Central memory CD8-positive, alpha-beta T cell (primary cell): Measurements from ENCODE around the gene ZNF516.
"Not testable (repeated sequence)": the region's sequence is repeated elsewhere in the genome, so short reads cannot be mapped to it uniquely, and the experiment has no call there.

Experiments used
- ATAC-seq: fragments of 150-1000 bp; cut with Tn5 transposase; replicated peaks from 2 replicates; pipeline ENCODE4 v1.10.0; 2022; ENCODE audit warnings: mild to moderate bottlenecking, moderate FRiP score, moderate number of reproducible peaks; ENCODE audit not compliant: poor library complexity, severe bottlenecking; ENCODE audit errors: extremely low read depth
- DNase-seq, 2 donors: peaks; one replicate each; pipeline ENCODE4 v3.0.0; 2021; ENCODE audit warnings: low spot score in 2 of 2
- H3K27ac Mint-ChIP-seq: one replicate; pipeline ENCODE4 v1.8.0; 2022; ENCODE audit warnings: low read depth, mild to moderate bottlenecking, moderate library complexity, mixed read lengths
- H3K27me3 Mint-ChIP-seq: one replicate; pipeline ENCODE4 v1.8.0; 2022; ENCODE audit warnings: mixed read lengths
- H3K36me3 Mint-ChIP-seq: one replicate; pipeline ENCODE4 v1.8.0; 2022; ENCODE audit warnings: mild to moderate bottlenecking, moderate library complexity, mixed read lengths; ENCODE audit not compliant: insufficient read depth
- H3K4me1 Mint-ChIP-seq: one replicate; pipeline ENCODE4 v1.8.0; 2022; ENCODE audit warnings: mixed read lengths
- H3K4me3 Mint-ChIP-seq: one replicate; pipeline ENCODE4 v1.8.0; 2022; ENCODE audit warnings: mild to moderate bottlenecking, moderate library complexity, mixed read lengths
- H3K9me3 Mint-ChIP-seq: one replicate; pipeline ENCODE4 v1.8.0; 2022; ENCODE audit warnings: mixed read lengths

ZNF516 gene

DNA sequence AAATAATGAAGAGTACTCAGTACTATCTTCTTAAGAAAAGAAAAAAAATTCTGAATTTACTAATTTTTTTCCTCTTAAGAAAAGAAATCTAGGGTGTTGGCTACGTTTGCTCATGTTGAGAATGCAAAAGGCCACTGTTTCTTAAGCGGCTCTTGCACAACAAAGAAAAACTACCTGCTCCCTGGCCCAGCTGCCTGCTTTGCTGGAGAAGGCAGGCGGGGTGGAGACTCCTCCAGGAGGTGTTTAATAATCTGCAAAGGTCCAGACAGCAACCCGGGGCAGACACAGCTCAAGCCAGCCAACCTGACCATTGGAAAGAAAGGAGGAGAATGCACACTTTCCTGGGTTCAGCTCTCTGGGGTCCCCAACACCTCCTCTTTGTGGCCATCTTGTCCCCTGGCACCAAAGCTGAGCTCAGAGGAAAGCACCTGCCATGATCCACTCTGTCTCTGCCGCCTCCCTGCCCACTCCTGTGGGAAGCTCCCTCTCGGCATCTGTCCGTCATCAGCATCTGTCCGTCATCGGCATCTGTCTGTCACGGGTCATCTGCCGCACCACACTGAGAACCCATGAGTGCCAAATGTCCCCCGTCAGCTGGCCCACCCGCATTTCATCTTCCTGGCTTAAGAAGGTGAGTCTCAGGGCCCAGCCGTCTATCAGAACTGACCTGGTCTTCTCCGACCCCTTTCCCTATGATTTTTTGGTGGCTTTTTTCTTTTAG, 11.9 kb downstream of the ZNF516 start:
- no peak overlapping the region for H3K27ac Mint-ChIP-seq
- H3K9me3 Mint-ChIP-seq = no peaks in the 10 kb centered on the region
- H3K4me3 Mint-ChIP-seq = no peak overlapping the region
- H3K27me3 Mint-ChIP-seq = peaks cover 63% of the 10 kb centered on the region
- ATAC-seq = no peak
- DNase-seq = no peak
- no peaks in the 10 kb centered on the region for H3K4me1 Mint-ChIP-seq
- peaks cover 2% of the 10 kb centered on the region for H3K36me3 Mint-ChIP-seq

DNA sequence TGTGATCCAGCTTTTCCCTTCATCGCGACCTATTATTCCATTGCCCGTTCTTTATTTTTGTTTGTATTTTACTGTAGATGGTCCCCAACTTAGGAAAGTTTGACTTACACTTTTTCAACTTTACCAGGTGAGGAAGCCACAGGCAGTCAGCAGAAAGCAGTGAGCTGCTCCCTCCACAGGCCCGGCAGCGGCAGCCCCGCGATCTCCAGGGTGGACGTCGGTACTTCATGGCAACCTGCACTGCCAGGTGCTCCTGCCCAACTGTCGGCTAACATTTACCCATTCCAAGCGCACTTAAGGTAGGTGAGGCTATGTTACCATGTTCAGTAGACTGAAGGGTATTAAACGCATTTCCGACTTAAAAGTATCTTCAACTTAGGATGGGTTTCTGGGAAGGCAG, 12.8 kb downstream of the ZNF516 start:
- Mint-ChIP-seq H3K4me1 (no peaks in the 10 kb centered on the region), H3K27ac (no peak overlapping the region), H3K4me3 (no peak overlapping the region), H3K9me3 (no peaks in the 10 kb centered on the region), H3K36me3 (peaks cover 2% of the 10 kb centered on the region), H3K27me3 (peaks cover 61% of the 10 kb centered on the region)
- ATAC-seq (no peak), DNase-seq (no peak)

DNA sequence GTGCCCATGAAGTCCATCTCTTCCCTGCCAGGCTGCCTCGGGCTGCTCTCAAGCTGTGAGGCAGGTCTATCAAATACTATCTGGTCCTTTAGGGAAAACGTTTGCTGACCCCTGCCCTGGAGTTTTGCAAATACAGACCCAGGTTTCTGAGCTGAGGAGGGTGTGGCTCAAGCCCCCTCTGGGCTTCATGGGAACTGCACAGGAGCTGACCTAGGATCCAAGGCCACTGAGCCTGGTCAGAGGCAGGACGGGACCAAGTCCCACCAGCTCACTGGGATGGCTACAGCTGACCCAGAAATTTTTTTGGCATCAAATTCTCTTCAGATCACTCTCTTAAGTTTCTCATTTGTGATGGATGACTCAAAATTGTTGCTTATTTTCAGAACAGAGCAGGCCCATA, 14.1 kb downstream of the ZNF516 start:
- Mint-ChIP-seq H3K4me3 (no peak overlapping the region), H3K36me3 (no peaks in the 10 kb centered on the region), H3K4me1 (no peaks in the 10 kb centered on the region), H3K27me3 (peaks cover 55% of the 10 kb centered on the region), H3K27ac (no peak overlapping the region), H3K9me3 (no peaks in the 10 kb centered on the region)
- DNase-seq = no peak
- ATAC-seq = no peak

DNA sequence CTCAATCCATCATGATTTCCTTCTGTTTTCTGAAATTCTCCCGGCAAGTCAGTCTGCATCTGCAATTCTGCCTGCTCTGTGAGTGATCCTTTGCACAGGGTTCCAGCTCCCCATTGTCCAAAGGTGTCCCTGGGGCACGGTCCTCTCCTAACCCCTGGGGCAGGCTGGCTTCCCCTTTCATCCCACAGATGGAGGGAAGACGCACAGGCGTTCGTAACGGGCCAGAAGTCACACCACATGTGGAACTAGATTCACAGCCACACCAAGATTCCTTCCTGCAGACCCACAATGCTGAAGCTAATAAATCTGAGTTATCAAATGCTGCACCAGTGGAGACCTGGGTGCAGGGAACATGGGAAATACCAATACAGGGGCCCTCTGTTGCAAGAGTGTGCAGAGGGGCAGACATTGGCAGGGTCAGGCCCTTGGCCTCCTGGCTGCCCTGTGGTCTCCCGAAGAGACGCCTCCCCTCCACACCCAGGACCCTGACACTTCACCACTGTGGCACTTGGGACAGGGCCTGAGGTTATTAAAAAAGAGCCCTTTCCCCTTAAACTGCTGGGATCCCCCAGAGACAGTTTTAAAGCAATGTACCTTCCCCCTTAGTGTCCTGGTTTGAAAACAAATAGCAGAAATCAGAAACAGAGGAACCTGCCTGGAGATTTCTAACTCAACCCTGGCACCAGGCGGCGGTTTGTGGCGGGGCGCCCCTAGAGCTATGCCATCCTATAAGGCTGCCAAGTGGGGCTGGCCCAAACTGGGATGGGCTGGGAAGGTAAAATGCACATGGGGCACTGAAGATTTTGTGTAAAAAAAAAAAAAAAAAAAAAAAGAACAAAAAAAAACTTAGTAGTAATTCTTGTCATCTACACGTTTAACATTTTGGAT, 15.4 kb downstream of the ZNF516 start:
- ATAC-seq = no peak
- no peaks in the 10 kb centered on the region for H3K9me3 Mint-ChIP-seq
- DNase-seq = no peak
- no peak overlapping the region for H3K27ac Mint-ChIP-seq
- no peaks in the 10 kb centered on the region for H3K36me3 Mint-ChIP-seq
- H3K4me1 Mint-ChIP-seq = no peaks in the 10 kb centered on the region
- no peak overlapping the region for H3K4me3 Mint-ChIP-seq
- H3K27me3 Mint-ChIP-seq = peaks cover 52% of the 10 kb centered on the region

DNA sequence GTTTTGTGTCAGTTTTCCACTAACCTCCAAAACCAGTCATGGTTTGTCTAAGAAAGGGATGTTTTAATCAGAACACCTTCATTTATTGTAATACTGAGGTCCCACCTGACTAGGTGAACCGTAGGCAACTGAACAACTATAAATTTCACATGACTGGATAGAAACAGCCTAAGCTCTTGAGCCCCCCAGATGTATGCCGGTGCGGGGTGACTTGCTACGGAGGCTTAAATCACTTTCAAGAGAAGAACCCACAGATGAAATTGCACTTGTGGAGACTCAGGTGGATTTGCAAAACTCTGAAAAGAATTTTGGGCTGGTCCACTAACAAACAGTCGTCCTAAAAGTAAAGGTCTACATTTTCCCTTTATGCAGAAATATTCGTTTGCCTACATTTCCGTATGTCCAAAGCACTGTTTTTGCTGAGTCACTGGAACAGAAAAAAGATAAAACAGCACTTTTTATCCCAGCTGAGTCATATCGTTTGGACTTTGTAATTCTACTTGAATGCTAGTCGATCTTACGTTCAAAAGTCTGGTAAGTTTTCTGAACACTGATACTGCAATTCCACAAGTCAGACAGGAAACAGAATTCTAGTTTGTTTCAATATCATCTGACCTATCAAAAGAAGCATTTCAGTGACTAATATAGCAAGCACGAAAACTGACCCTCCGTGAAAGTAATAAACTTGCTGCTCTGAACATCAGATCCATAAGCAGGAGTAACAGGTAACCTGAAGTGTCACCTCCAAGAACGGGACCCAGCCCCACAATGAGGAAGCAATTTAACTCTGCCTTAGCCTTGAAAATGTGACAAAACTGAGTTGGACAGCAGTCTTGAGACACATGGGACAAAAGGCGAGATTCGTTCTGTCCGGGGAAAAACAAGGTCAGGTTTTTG, 18.1 kb downstream of the ZNF516 start:
- Mint-ChIP-seq H3K9me3 (no peaks in the 10 kb centered on the region), H3K27ac (no peak overlapping the region), H3K27me3 (peaks cover 43% of the 10 kb centered on the region), H3K4me1 (no peaks in the 10 kb centered on the region), H3K4me3 (no peak overlapping the region), H3K36me3 (no peaks in the 10 kb centered on the region)
- ATAC-seq (no peak), DNase-seq (no peak)

DNA sequence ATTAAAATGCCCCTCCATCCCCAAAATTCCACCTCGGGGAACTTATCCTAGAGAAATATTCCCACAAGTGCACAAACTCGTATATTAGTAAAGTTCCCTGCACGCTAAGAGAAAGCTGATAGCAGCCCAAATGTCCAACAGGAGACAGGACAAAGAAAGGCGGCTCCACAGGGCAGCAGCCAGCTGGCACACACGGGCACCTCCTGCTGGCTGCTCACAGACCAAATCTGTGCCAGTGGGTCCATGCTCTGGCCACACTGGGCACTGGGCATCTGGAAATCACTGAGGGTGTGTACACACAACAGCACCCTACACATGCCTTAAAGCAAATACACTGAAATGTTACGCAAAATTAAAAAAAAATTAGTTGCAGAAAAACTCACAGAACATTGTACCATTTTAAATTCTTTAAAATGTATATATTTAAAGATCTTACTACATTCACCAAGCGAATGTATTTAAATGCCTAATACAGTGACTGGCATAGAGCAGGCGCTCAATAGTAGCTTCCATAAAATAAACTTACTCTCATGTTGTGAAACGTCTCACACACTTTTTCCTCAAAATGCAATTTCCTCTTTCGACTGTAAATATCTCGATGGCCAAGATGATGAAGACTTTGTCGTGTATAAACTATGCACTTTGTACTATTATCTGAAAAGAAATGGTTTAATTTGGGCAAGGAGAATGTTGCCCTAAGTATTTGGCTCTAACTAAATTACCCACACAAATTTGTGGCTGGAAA, 19.4 kb downstream of the ZNF516 start:
- Mint-ChIP-seq H3K9me3 (no peaks in the 10 kb centered on the region), H3K27me3 (peaks cover 56% of the 10 kb centered on the region), H3K36me3 (no peaks in the 10 kb centered on the region), H3K4me1 (no peaks in the 10 kb centered on the region), H3K4me3 (no peak overlapping the region), H3K27ac (no peak overlapping the region)
- DNase-seq = no peak
- no peak for ATAC-seq

DNA sequence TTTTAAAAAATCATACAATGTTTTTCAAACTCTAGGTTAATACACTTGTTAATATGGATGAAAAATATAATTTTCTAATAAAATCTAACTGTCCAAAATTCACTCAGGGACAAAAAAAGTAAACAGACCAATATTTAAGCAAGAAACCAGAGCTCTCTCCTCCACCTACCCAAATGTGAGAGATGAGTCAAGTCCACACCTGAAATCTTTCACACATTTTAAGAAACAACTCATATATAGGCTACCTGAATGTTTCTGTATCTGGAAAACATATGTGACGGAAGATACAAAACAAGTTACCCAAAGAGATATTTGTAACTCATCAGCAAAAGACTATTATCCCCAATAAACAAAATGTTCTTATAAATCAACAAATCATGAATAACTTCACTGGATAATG, 20.2 kb downstream of the ZNF516 start:
- Mint-ChIP-seq H3K36me3 (no peaks in the 10 kb centered on the region), H3K4me1 (no peaks in the 10 kb centered on the region), H3K4me3 (no peak overlapping the region), H3K9me3 (no peaks in the 10 kb centered on the region), H3K27ac (no peak overlapping the region), H3K27me3 (peaks cover 58% of the 10 kb centered on the region)
- ATAC-seq = no peak
- DNase-seq = no peak

DNA sequence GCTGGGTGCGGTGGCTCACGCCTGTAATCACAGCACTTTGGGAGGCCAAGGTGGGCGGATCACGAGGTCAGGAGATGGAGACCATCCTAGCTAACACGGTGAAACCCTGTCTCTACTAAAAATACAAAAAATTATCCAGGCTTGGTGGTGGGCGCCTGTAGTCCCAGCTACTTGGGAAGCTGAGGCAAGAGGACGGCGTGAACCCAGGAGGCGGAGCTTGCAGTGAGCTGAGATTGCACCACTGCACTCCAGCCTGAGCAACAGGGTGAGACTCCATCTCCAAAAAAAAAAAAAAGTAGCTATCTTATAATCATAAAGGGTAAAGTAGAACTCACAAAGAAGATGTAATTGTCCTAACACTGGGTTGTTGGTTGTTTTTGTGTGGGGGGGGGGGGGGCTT, 21.5 kb downstream of the ZNF516 start:
- not testable (repeated sequence) for H3K36me3 Mint-ChIP-seq, H3K4me3 Mint-ChIP-seq, H3K9me3 Mint-ChIP-seq, ATAC-seq, H3K4me1 Mint-ChIP-seq, H3K27ac Mint-ChIP-seq, DNase-seq
- peaks cover 66% of the 10 kb centered on the region for H3K27me3 Mint-ChIP-seq

DNA sequence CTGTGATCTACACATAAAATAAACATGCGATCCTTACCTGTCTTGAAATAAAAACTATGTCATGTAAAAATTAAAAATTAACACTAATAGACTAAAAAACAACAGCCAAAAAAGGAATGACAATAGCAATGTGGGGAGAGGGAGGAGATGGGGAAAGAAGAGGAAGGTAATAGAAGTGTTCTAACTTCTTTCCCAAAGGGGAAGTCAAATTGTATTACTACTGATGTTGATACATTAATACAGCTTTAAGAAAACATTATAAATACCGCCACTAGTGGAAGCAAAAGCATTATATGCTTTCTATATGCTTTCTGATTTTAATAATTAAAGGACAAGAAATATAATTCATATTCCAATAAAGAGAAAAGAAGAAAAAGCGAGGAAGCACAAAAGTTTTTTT, 22.2 kb downstream of the ZNF516 start:
- Mint-ChIP-seq H3K4me3 (no peak overlapping the region), H3K4me1 (no peaks in the 10 kb centered on the region), H3K27ac (no peak overlapping the region), H3K36me3 (no peaks in the 10 kb centered on the region), H3K9me3 (no peaks in the 10 kb centered on the region), H3K27me3 (peaks cover 71% of the 10 kb centered on the region)
- DNase-seq (no peak), ATAC-seq (no peak)

DNA sequence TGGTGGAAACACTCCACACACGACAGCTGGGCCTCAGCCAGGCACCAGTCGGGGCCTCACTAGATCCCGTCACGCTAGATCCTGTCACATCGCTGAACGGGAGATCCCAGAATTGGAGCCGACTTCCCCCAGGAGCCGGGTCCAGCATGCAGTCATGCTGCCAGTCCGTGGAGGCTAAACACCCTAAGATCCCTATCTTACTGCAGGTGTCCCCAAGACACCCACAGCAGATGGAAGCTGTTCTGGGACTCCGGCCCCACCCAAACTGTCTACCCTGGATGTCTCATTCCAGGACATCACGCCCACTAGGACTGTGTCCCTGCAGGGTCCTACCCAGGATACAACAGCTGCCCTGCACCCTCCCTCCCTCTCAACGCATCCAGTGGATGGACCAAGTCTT, 23.4 kb downstream of the ZNF516 start:
- DNase-seq (no peak), ATAC-seq (no peak)
- Mint-ChIP-seq H3K9me3 (no peaks in the 10 kb centered on the region), H3K4me3 (no peak overlapping the region), H3K27ac (no peak overlapping the region), H3K4me1 (no peaks in the 10 kb centered on the region), H3K36me3 (no peaks in the 10 kb centered on the region), H3K27me3 (peaks cover 63% of the 10 kb centered on the region)

DNA sequence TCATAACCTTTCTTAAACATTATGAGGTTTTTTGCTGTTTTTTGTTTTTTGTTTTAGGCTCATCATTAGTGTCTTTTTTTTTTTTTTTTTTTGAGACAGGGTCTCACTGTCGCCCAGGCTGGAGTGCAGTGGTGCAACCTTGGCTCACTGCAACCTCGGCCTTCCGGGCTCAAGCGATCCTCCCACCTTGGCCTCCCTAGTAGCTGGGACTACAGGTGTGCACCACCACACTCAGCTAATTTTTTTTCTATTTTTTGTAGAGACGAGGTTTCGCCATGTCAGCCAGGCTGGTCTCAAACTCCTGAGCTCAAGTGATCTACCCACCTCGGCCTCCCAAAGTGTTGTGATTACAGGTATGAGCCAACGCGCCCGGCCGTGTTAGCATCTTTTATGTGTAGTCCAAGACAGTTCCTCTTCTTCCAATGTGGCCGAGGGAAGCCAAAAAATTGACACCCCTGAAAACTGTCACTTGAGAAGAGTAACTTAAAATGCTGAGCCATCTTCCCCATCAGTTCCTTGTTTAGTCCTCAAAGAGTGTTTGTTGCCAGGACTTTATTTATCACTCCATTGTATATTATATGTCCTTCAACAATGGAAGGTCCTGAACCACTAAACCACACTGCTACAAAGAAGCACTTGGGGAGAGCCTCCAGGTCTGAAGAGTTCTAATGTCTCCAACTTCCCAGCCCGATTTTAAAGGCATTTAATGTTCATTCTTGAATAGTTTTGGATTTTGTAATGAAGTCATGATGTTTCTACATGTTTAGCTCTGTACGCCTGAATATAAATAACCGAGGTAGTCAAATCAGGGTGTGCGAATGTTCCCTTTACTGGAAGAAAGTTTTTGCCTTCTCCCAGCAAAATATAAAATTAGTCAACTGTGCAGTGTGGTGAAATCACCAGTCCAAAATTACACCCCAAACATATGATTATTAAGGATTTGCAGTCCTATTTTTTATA, 26.4 kb downstream of the ZNF516 start:
- Mint-ChIP-seq H3K36me3 (no peaks in the 10 kb centered on the region), H3K4me1 (no peaks in the 10 kb centered on the region), H3K9me3 (no peaks in the 10 kb centered on the region), H3K4me3 (no peak overlapping the region), H3K27ac (no peak overlapping the region), H3K27me3 (peaks cover 56% of the 10 kb centered on the region)
- ATAC-seq (no peak), DNase-seq (no peak)
